ENCODE data around the gene ADTRP.
"Not testable (repeated sequence)": the region's sequence is repeated elsewhere in the genome, so short reads cannot be mapped to it uniquely, and the experiment has no call there.

ADTRP gene

GRCh38 chr6:11802886-11803590 lies 24.4 kb upstream of the ADTRP start:
- no peak for DNase-seq

DNA sequence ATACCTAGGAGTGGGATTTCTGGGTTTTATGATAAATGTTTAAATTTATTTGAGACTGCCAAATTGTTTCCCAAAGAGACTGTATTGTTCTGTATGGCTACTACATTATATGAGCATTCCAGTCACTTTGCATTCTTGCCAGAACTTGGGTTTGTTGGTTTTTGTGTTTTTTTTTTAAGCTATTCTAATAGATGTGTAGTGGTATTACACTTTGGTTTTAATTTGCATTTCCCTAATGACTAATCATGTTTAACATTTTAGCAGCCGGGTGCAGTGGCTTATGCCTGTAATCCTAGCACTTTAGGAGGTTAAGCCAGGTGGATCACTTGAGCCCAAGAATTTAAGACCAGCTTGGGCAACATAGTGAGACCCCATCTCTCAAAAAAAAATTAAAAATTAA lies 21.9 kb upstream of the ADTRP start:
- not testable (repeated sequence) for DNase-seq

- DNase-seq, result no peak
These were observed 19.9 kb upstream of the ADTRP start for GRCh38 chr6:11798538-11798937.

DNA sequence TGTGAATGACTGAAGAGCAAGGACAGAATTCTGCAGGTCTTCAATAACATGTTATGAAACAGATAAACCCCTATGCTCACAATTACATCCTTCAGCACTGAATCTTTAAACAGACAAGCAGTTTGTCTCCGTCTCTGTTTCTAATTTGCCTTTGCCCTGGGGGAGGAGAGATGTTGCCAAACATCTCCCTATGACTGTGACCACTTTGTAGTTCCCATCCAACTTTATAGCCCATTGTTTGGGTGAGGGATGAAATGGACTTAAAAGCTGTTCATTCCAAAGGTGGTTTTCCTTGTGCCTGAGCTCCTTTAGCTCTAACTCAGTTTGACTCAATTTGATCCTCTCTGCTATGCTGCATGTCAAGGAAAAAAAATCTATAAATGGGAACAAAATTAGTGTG lies 19.5 kb upstream of the ADTRP start:
- no peak for DNase-seq

DNA sequence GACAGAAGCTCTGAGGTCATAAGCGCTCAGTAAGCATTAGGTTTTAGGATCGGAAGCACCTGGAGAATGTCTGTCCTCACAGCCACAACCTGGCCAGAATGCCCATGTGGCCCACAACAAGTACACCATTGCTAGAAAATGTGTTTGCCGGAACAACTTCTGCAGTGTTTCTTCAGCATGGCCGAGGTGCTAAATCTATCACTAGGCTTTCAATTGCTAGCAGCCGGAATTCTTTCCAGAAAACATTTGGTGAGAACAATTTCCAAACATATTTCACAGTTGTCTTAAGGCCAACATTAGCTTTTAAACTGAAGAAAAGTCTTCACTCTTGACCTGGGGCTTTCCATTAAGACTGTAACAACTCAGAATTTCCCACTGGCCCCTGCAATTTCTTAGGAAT lies 18.2 kb upstream of the ADTRP start:
- DNase-seq, result no peak

DNA sequence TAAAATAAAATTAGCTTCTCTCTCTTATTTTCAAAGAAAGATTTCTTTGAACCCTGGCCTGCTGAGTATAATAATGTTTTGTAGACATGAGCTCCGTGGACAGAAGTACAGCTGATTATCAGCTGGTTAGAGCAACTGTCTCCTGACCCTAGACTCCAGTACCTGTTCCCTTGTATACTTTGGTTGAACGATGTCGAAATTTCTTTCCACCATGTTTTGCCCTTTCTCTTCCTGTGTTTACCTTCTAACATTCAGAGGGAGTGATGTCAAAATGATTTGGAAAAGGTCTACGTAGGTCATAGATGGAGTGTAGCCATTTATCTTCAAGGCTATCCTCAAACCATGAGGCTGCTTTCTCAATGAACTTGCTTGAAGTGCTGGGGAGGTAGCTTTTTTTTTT lies 16.8 kb upstream of the ADTRP start:
- DNase-seq, result no peak

DNA sequence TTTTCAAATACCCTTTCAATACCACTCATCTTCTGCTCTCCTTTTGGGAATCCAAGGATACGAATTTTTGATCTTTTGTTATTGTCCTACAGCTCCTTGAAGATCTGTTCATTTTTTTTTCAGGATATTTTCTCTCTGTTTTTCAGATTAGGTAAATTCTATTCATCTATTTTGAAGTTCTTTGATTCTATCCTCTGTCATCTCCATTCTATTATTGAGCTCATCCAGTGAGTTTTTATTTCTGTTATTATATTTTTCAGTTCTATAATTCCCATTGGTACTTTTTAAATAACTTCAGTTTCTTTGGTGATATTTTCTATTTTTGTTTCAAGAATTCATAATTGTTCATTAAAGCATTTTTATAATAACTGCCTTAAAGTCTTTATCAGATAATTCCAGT lies 14.7 kb upstream of the ADTRP start:
- no peak for DNase-seq

DNA sequence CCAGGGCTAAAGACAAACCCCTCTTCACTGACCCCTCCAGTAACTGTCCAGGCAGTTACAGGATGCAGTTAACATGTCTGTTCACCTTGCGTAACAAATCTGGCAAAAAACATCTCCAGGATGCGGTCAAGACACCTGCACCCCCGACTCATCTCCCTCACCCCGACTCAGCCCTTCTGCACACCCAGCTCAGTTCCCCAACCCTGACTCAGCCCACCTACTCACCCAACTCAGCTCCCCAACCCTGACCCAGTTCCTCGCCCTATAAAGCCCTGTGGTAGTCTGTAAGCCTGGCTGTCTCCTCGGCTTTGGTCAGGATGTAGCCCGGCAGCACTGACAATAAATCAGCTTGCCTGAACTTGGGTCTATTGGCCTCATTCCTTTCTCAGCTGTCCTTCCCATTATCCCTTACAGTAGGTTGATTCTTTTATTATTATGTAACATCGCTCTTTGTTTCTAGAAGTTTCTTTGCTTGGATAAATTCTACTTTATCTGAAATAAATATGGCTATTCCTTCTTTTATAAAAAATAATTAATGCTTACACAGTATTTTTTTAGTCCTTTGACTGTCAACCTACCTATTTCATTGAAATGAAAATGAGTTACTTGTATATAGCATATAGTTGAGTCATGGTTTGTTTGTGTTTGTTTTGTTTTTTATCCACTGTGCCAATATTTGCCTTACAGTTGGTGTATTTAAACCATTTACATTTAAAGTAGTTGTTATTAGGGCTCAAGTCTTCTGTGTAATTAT lies 12.9 kb upstream of the ADTRP start:
- DNase-seq, result no peak

GRCh38 chr6:11789744-11790143 lies 11.1 kb upstream of the ADTRP start:
- no peak for DNase-seq

DNA sequence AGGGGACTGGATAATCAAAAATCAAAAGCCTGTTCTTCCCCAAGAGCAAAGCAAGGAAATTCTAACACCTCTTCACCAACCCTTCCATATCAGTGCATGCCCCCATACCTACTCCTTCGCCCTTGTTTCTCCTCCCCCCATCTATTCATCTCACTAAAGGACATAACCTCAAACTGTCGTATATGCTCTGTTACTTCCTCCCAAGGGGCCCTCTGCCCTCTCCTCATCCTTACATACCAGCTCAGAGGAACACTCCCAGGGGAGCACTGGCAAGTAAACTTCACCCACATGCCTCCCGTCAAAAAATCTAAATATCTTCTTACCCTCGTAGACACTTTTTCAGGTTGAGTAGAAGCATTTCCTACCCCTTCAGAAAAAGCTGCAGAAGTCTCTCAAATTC lies 9.4 kb upstream of the ADTRP start:
- no peak for DNase-seq

DNA sequence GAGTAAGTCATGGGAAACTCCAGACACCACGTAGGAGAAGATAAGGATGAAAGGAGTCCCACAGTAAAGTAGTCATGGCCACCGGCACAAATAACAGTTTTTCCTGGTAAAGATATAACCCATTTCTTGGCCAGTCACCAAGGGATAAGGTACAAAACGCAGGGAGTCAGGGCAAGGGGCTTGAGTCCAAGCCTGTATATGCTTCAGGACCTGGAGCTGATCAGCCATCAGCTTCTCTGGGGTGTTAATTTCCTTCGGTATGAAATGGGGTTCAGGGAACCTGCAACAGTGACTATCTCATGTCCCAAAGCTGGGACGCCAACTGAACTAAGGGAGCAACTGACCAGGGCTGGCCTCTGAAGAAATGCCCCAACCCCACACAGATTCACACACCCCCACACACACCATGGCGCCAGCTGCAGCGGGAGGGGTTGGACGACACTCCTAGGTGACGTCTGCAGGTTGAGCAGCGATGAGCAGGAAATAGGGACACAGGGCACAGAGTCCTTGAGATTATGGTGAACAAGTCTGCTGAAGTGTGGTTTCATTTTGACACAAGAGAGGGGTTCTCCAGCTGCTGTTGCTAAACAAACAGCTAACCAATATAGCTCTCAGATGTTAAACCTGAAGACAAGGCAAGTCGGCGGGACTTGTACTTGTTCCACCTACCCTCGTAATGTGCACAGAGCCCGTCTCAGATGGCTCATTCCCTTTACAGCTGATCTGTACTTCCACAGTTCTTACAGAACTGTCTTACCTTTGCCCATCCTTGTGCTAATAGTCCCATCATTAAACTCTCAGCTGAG lies 7.4 kb upstream of the ADTRP start:
- DNase-seq, result no peak

DNA sequence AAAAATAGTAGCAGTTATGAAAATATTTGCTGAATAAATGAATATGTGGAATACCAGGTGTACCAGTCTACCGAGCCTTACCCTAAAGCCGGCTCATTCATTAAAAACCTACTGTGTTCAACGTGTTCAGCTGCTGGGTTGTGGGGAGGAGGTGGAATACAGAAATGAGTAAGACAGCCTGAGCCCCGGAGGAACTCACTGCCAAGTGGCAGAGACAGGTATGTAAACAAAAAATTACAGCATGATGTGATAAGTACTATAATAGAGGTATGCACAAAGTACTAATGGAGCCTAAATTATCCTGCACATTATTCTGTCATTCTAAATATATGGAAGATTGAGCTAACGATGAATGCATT lies 6.8 kb upstream of the ADTRP start:
- no peak for DNase-seq

DNA sequence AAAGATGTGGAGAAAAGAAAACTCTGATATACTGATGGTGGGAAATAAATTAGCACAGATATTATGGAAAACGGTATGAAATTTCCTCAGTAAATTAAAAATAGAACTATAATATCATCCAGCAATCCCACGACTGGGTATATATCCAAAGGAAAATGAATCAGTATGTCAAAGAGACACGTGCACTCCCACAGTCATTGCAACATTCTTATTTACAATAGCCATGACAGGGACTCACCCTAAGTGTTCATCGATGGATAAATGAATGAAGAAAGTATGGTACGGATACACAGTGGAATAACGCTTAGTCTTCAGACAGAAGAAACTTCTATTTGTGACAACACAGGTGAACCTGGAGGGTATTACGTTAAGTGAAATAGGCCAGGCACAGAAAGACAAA lies 5.7 kb upstream of the ADTRP start:
- DNase-seq, result no peak

DNA sequence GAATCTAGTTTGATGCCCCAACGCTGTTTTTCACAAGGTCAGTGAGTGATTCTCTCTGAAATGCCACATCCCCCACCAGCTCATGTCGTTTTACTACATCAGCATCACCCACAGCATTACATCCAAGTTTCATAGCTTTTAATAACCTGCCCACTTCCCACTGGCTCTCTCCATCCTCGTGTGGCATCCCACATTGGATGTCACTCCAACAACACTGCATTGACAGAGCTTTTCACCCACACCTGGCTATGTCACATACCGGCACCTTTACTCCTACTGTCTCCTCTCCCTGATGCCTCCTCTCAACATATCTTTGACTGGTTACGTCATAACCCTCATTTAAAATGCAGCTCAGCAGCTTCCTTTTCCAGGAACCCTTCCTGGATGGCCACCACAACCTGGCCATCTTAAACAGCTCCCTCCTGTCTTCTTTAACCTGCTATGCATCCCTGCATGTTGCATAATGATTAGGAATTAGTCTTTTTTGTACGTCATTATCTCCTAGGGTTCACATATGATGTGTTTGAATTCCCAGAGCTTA lies 5.0 kb upstream of the ADTRP start:
- DNase-seq, result no peak

DNA sequence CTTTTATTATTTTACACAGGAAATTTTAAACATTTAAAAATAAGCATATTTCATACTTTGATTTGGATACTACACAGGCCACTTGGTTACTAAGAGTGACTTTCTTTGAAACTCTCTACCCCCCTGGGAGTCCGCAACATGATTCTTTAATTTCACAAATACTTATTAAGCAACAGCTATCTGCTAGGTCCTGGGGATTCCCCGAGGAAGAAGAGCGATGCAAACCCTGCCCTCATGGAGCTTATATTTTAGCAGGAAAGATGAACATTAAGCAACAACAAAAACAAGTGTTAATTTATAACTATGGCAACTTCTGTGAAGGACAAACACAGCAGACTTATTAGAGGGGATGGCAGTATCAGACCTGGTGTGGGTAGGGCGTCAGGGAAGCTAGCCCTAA lies 3.9 kb upstream of the ADTRP start:
- no peak for DNase-seq

DNA sequence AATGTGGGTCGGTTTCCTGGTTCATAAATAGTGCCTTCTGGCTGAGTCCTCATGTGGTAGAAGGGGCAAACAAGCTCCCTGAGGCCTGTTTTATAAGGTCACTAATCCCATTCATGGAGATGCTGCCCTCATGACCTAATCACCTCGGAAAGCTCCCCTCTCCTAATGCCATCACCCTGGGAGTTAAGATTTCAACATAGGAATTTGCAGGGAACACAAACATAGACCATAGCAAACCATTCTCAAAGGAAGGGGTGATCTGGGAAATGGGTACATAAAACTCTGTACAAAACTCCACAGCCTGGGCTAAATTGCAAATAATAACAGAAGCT lies 1.5 kb upstream of the ADTRP start:
- DNase-seq, result no peak

DNA sequence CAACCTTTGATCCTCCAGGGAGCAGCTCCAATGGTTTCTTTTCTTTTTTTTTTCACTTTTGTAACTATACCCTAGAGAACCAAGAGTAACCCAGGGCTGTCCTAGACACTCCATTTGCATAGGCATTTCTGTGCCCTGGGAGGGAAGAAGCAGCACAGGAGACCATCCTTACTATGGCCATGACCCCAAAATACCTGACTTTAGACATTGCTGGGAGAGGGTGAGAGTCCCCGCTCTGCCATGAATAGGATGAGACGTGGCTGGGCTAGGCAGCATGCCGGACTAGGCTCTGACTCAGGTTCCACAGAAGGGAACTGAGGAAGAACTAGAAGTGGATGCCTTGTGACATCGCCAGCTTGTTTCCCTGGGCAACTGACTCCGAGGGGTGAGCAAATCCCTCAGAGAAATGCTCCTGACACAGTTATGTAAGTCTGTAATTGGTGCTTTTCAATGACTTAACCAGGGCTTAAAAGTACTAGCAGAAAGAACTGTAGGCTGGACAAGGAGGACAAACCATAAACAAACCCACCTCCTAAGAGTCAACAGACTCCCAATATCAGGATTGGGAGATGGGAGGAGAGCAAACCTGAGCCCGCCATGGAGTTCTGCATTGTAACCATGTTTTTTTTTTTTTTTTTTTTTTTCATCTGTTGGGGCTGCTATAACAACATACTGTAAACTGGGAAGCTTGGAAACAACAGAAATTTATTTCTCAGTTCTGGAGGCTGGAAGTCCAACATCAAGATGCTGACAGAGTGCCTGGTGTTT lies 910 bp upstream of the ADTRP start:
- DNase-seq, result no peak

- DNase-seq, result no peak
These were observed 567 bp downstream of the ADTRP start for GRCh38 chr6:11778036-11778435.

DNA sequence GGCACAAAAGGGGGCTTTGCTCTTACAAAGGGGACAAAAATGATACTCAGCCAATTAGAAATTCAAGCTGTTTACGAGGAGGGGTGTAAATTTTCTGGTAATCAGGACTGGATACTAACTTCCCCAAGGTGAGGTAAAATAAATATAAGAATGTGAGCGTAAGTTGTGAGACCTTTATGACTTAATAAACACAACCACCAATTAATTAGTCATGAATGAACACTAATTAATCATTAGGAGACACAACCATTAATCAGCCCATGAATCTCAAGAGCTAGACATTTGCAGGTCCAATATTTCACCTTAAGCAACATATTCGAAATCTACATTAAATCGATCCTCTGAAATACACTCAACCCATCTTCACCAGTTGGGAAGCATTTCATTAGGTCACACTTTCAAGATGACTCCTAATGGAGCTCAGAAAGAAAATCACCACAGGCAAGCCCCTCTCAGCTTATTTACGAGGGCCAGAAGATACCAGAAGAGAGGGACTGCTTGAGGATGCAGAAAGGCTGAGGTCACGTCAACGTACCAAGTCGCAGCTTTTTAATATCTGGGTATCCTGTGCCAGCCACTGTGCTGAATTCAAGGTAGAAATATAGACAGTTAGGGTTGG lies 2.7 kb downstream of the ADTRP start:
- no peak for DNase-seq

GRCh38 chr6:11774426-11774825 lies 4.2 kb downstream of the ADTRP start:
- no peak for DNase-seq

DNA sequence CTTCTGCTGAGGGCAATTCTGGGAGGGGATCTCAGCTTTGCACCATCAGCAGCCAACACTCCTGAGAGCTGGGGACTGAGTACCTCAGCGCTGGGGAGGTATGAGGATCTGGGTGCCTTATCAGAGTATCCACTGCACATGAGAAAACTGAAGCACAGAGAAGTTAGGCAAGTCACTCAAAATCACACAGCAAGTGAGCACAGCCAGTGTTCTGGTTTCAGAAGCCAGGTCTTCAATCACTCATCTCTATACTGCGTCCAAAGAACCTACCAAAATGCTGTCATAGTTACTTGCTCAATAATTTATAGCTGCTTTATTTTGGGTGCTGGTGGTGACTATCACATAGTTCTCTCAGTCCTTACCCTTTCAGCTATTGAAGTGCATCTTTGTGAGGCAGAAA lies 5.0 kb downstream of the ADTRP start:
- DNase-seq, result no peak

- DNase-seq, result no peak
These were observed 5.6 kb downstream of the ADTRP start for GRCh38 chr6:11773013-11773412.

Data from NCI-H1694 treated with DMSO at 0.1 percent for 48 hours (cell line).